IMR-90 (cell line): ENCODE results near the gene IMP3. TPM values are rescaled to one million over a fixed set of nuclear protein-coding genes. Genes with fewer than 3 reads are reported as not detected.

ENCODE experiments used
- ATAC-seq: fragments of 200-7000 bp; cut with Tn5 transposase; 2 replicates; pipeline ENCODE4 v1.9.1; 2020; ENCODE audit warnings: low read depth, mild to moderate bottlenecking, moderate library complexity
- BruUV-seq: library from RNA; stranded (reverse); fragments of 400-500 nt; replicated peaks from 2 replicates; lab custom pipeline; 2021; lab: Mats Ljungman, UMichigan
- CTCF ChIA-PET: fragments of 300-600 bp; formaldehyde crosslinking; extraction: SDS; loops from one replicate; lab custom pipeline; 2021; ENCODE audit warnings: antibody characterized with exemption; lab: Yijun Ruan, JAX
- POLR2A ChIA-PET: fragments of 300-600 bp; sonication (Branson Sonifier 250); formaldehyde crosslinking; loops from one replicate; lab custom pipeline; 2022; ENCODE audit warnings: antibody characterized with exemption; ENCODE audit not compliant: unreplicated experiment; lab: Charles Lee
- DNase-seq: peaks from one replicate; pipeline ENCODE4 v3.0.0; 2013
- H2AFZ ChIP-seq: replicated peaks from 2 replicates; pipeline ENCODE3; 2013; ENCODE audit warnings: low read length, mild to moderate bottlenecking; ENCODE audit not compliant: poor library complexity
- H2AK5ac ChIP-seq: 2 replicates; pipeline ENCODE4 v1.6.1; 2013; ENCODE audit warnings: low read depth, low read length, inconsistent platforms
- H2AK9ac ChIP-seq: replicated peaks from 2 replicates; pipeline ENCODE3; 2013; ENCODE audit warnings: mild to moderate bottlenecking, low read depth, low read length, moderate library complexity; ENCODE audit not compliant: poor library complexity
- H2BK120ac ChIP-seq: 2 replicates; pipeline ENCODE4 v1.6.1; 2013; ENCODE audit warnings: low read depth, low read length, inconsistent platforms
- H2BK15ac ChIP-seq: 3 replicates; pipeline ENCODE4 v1.6.1; 2013; ENCODE audit warnings: low read depth, low read length, inconsistent platforms
- H2BK20ac ChIP-seq: 2 replicates; pipeline ENCODE4 v1.6.1; 2013; ENCODE audit warnings: low read depth, mild to moderate bottlenecking, inconsistent platforms, low read length, moderate library complexity
- H2BK5ac ChIP-seq: 2 replicates; pipeline ENCODE4 v1.6.1; 2013; ENCODE audit warnings: mild to moderate bottlenecking, low read depth, low read length, inconsistent platforms; ENCODE audit not compliant: poor library complexity, severe bottlenecking
- H3K14ac ChIP-seq: replicated peaks from 2 replicates; pipeline ENCODE4 v1.6.1; 2013; ENCODE audit warnings: low read depth, low read length, inconsistent platforms
- H3K18ac ChIP-seq: 2 replicates; pipeline ENCODE4 v1.6.1; 2013; ENCODE audit warnings: low read depth, low read length, control low read depth
- H3K23ac ChIP-seq: 2 replicates; pipeline ENCODE4 v1.6.1; 2013; ENCODE audit warnings: low read depth, low read length, inconsistent platforms
- H3K27ac ChIP-seq: 2 replicates; pipeline ENCODE4 v1.5.1; 2013; ENCODE audit warnings: mild to moderate bottlenecking, control low read depth, low read length; ENCODE audit not compliant: insufficient read depth
- H3K27me3 ChIP-seq: 2 replicates; pipeline ENCODE4 v1.6.1; 2013; ENCODE audit warnings: low read length; ENCODE audit not compliant: control insufficient read depth, insufficient read depth
- H3K36me3 ChIP-seq: 2 replicates; pipeline ENCODE4 v1.6.1; 2013; ENCODE audit warnings: low read length, mixed read lengths; ENCODE audit not compliant: control insufficient read depth, insufficient read depth
- H3K4ac ChIP-seq: 2 replicates; pipeline ENCODE4 v1.6.1; 2013; ENCODE audit warnings: low read depth, low read length, inconsistent platforms
- H3K4me1 ChIP-seq: 2 replicates; pipeline ENCODE4 v1.6.1; 2013; ENCODE audit warnings: low read length, mixed read lengths; ENCODE audit not compliant: control insufficient read depth, insufficient read depth
- H3K4me2 ChIP-seq: 2 replicates; pipeline ENCODE4 v1.6.1; 2013; ENCODE audit warnings: low read depth, mild to moderate bottlenecking, control low read depth, low read length, moderate library complexity
- H3K4me3 ChIP-seq: 2 replicates; pipeline ENCODE4 v1.5.1; 2013; ENCODE audit warnings: low read depth, mild to moderate bottlenecking, control low read depth, low read length, moderate library complexity; ENCODE audit not compliant: insufficient read depth
- H3K56ac ChIP-seq: 2 replicates; pipeline ENCODE4 v1.6.1; 2013; ENCODE audit warnings: low read length, inconsistent platforms; ENCODE audit not compliant: insufficient read depth; ENCODE audit errors: extremely low read depth
- H3K79me1 ChIP-seq, 2 experiments: 2 replicates each; pipeline ENCODE4 v1.6.1; 2013; ENCODE audit warnings: low read length in 2 of 2, inconsistent platforms in 1 of 2, low read depth in 1 of 2
- H3K9ac ChIP-seq: 2 replicates; pipeline ENCODE4 v1.6.1; 2013; ENCODE audit warnings: low read depth, low read length, control low read depth
- H3K9me1 ChIP-seq: 2 replicates; pipeline ENCODE4 v1.6.1; 2013; ENCODE audit warnings: low read length, inconsistent platforms; ENCODE audit not compliant: insufficient read depth
- H3K9me3 ChIP-seq: 2 replicates; pipeline ENCODE4 v1.6.1; 2013; ENCODE audit warnings: low read length; ENCODE audit not compliant: control insufficient read depth, insufficient read depth
- H4K20me1 ChIP-seq: 2 replicates; pipeline ENCODE4 v1.6.1; 2013; ENCODE audit warnings: low read length, inconsistent platforms; ENCODE audit not compliant: insufficient read depth
- H4K5ac ChIP-seq: 2 replicates; pipeline ENCODE4 v1.6.1; 2013; ENCODE audit warnings: mild to moderate bottlenecking, low read depth, low read length, control low read depth
- H4K8ac ChIP-seq, 2 experiments: 2 replicates each; pipeline ENCODE4 v1.6.1; 2013; ENCODE audit warnings: low read depth in 2 of 2, low read length in 2 of 2, control low read depth in 1 of 2, inconsistent platforms in 1 of 2
- H4K91ac ChIP-seq: 2 replicates; pipeline ENCODE4 v1.6.1; 2013; ENCODE audit warnings: low read depth, low read length, inconsistent platforms; ENCODE audit not compliant: insufficient read depth
- BHLHE40 ChIP-seq: fragments of 150-350 bp; IDR thresholded peaks from 2 replicates; pipeline ENCODE4 v1.6.1; 2016; ENCODE audit warnings: mild to moderate bottlenecking, low read depth, low read length
- CEBPB ChIP-seq: IDR thresholded peaks from 2 replicates; pipeline ENCODE4 v1.6.1; 2012; ENCODE audit warnings: low read depth, low read length, improper control_type of control experiment
- CHD1 ChIP-seq: IDR thresholded peaks from 2 replicates; pipeline ENCODE4 v1.6.1; 2012; ENCODE audit warnings: low read depth, low read length, improper control_type of control experiment
- FOS ChIP-seq: fragments of 150-350 bp; IDR thresholded peaks from 2 replicates; pipeline ENCODE4 v1.6.1; 2016; ENCODE audit warnings: low read depth, low read length
- MAFK ChIP-seq: IDR thresholded peaks from 2 replicates; pipeline ENCODE4 v1.6.1; 2012; ENCODE audit warnings: low read depth, low read length, improper control_type of control experiment
- MAZ ChIP-seq: IDR thresholded peaks from 2 replicates; pipeline ENCODE4 v1.6.1; 2012; ENCODE audit warnings: low read depth, mild to moderate bottlenecking, low read length, improper control_type of control experiment, moderate library complexity, borderline replicate concordance
- NFE2L2 ChIP-seq: fragments of 150-350 bp; IDR thresholded peaks from 2 replicates; pipeline ENCODE4 v1.6.1; 2016; ENCODE audit warnings: low read depth, mild to moderate bottlenecking, low read length
- POLR2A ChIP-seq: IDR thresholded peaks from 2 replicates; pipeline ENCODE4 v1.6.1; 2012; ENCODE audit warnings: mild to moderate bottlenecking, low read depth, low read length
- RAD21 ChIP-seq: IDR thresholded peaks from 2 replicates; pipeline ENCODE4 v1.6.1; 2012; ENCODE audit warnings: low read length, improper control_type of control experiment
- RCOR1 ChIP-seq: IDR thresholded peaks from 2 replicates; pipeline ENCODE4 v1.6.1; 2012; ENCODE audit warnings: mild to moderate bottlenecking, low read length, improper control_type of control experiment; ENCODE audit not compliant: insufficient replicate concordance
- RFX5 ChIP-seq: IDR thresholded peaks from 2 replicates; pipeline ENCODE4 v1.8.0; 2012; ENCODE audit warnings: low read depth, mild to moderate bottlenecking, low read length, moderate library complexity
- SMC3 ChIP-seq: fragments of 150-350 bp; IDR thresholded peaks from 2 replicates; pipeline ENCODE4 v1.6.1; 2016; ENCODE audit warnings: low read depth, mild to moderate bottlenecking, antibody characterized with exemption, low read length, moderate library complexity
- WGBS, 2 experiments: methylation state at CpG; one replicate each; pipeline versions ENCODE4 v1.1.5 to v1.1.7; 2013; ENCODE audit warnings: missing lambda C conversion rate in 2 of 2; ENCODE audit not compliant: insufficient read length in 1 of 2; ENCODE audit errors: extremely low coverage in 2 of 2; 5-methylcytosine and 5-hydroxymethylcytosine counted together
- dilution Hi-C: fragments of 300-500 bp; cut with HindIII; formaldehyde crosslinking; loops from one replicate; pipeline ENCODE4 v1.14.3; 2018; ENCODE audit warnings: low sequenced_read_pairs; ENCODE audit not compliant: unreplicated experiment
- in situ Hi-C: fragments of 300-500 bp; cut with MboI; formaldehyde crosslinking; loops from 3 replicates; pipeline ENCODE4 v1.14.3; 2019; ENCODE audit warnings: low sequenced_read_pairs, inconsistent platforms, mixed read lengths
- intact Hi-C: fragments of 100-400 bp; cut with micrococcal nuclease; formaldehyde crosslinking; loops from 2 replicates; pipeline ENCODE4 v1.10.0; 2022
- polyA plus RNA-seq, 3 experiments: library from polyadenylated mRNA; depleted of rRNA; stranded (reverse); fragments of >200 nt; gene quantifications; 2 replicates each; pipeline ENCODE4 v1.2.3, GENCODE V29; 2012; ENCODE audit warnings: low replicate concordance in 1 of 3
- total RNA-seq: library from RNA; depleted of rRNA; stranded (reverse); fragments of >200 nt; gene quantifications from 2 replicates; pipeline ENCODE4 v1.2.3, GENCODE V29; 2012
- TF ChIP-seq, protein P1 (sequence below): fragments of 150-350 bp; IDR thresholded peaks from 2 replicates; pipeline ENCODE4 v1.6.1; 2017; ENCODE audit warnings: mild to moderate bottlenecking, antibody characterized with exemption, low read length, low read depth
- TF ChIP-seq, protein P2 (sequence below): fragments of 150-350 bp; IDR thresholded peaks from 2 replicates; pipeline ENCODE4 v1.6.1; 2016; ENCODE audit warnings: low read depth, mild to moderate bottlenecking, low read length, moderate library complexity, borderline replicate concordance

Gene IMP3
- total and polyA plus RNA-seq, 2 of the 4 experiments (the other 2 are of a cell fraction), result 42.1 to 59.3 TPM

DNA sequence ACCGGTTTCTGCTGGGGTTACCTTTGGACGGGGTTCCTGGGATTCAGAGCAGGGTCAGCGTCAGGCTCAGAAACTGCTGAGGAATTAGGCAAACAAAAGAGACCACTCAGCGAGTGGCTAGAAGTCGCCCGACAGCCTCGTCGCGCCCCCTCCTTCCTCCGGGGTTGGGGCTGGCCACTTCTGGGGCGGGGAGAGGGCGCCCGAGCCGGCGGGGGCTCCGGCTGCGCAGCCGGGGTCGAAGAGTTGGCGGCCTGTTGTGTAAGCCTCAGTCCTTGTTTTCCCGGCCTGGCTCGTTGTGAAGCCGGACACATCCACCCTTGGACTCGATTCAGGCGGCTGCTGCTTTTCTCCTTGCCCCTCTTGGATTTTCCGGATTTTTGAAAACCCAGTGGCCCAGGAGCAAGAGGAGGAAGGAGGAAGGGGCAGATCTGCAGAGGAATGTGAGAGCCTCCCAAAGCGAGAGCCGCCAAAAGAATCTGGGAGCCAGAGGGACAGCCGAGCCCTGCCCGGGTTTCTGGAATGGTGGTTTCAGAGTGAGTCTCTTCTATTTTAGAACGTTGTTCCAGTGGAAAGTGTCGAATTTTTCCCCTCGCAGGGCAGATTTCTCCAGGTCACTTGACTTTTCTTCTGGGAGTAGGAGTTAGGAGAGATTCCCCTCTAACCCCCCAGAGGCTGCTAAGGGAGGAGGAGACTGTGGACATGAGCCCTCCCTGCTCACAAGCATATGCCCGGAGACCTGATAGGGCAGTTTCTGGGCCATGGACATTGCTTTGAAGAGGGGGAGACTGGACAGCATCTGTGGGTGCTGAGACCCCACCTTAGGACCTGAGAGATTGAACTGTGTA lies 8.4 kb upstream of the IMP3 start:
- Histone ChIP-seq H3K9me3 (no peaks in the 10 kb centered on the region), H3K18ac (peak overlapping the region; percentile 92), H2BK5ac (peak overlapping the region; percentile 95), H3K14ac (peak overlapping the region; percentile 99), H3K4me3 (peak overlapping the region; percentile 88), H2AFZ (peak overlapping the region; percentile 94), H2AK5ac (peak overlapping the region; percentile 90), H3K9me1 (peaks cover 36% of the 10 kb centered on the region), H3K27me3 (no peaks in the 10 kb centered on the region), H4K91ac (peak overlapping the region; percentile 97), H4K20me1 (peaks cover 48% of the 10 kb centered on the region), H3K4me1 (peaks cover 40% of the 10 kb centered on the region), H3K23ac (peak overlapping the region; percentile 99), H3K4ac (peak overlapping the region; percentile 98), H4K8ac (peak overlapping the region; percentile 91 to 95), H2BK20ac (0 out of 2 replicates have a peak overlapping the region, but pooled peaks have one; percentile 8), H2BK15ac (peak overlapping the region; percentile 88; the same call in 2 of the 3 replicates), H2BK120ac (peak overlapping the region; percentile 85), H4K5ac (peak overlapping the region; percentile 88), H3K27ac (peak overlapping the region; percentile 94), H3K4me2 (peak overlapping the region; percentile 92), H3K9ac (peak overlapping the region; percentile 99), H3K56ac (peak overlapping the region; percentile 93), H3K36me3 (peaks cover 30% of the 10 kb centered on the region), H3K79me1 (peaks cover 29 to 76% of the 10 kb centered on the region in 2 experiments), H2AK9ac (peak overlapping the region; percentile 100)
- dilution Hi-C loops (no loop called here), intact Hi-C loops (loop anchor here (1.0 kb wide), 2 partner anchors 13 to 35 kb away; no protein-coding TSS in a partner anchor), in situ Hi-C loops (no loop called here)
- ATAC-seq (peak; percentile 32), DNase-seq (no peak)
- ChIA-PET POLR2A (interaction anchor here (0.6 to 1.1 kb wide), 5 partner anchors 13 to 534 kb away, joined by 3 to 12 read pairs (median 3); no protein-coding TSS in a partner anchor), CTCF (interaction anchor here (1.2 kb wide), 1 partner anchor 34 kb away, joined by 4 read pairs; no protein-coding TSS in a partner anchor)
- BruUV-seq, result TSS peak; percentile 72
- whole genome bisulfite sequencing, 2 experiments, result 0% methylated on average over 13 of the region's 34 CpGs; no CpG with 5 or more reads in 1 of the 2 experiments
- TF ChIP-seq MAZ (0 out of 2 replicates have a peak, but pooled peaks have one; percentile 6), NFE2L2 (no peak), CEBPB (peak; percentile 59), POLR2A (peak; percentile 24; the same call in 1 of the 2 replicates), CHD1 (0 out of 2 replicates have a peak, but pooled peaks have one; percentile 39), RAD21 (no peak), FOS (no peak), MAFK (no peak), RFX5 (no peak), RCOR1 (no peak), SMC3 (no peak), BHLHE40 (no peak)
- TF ChIP-seq, protein P1, sequence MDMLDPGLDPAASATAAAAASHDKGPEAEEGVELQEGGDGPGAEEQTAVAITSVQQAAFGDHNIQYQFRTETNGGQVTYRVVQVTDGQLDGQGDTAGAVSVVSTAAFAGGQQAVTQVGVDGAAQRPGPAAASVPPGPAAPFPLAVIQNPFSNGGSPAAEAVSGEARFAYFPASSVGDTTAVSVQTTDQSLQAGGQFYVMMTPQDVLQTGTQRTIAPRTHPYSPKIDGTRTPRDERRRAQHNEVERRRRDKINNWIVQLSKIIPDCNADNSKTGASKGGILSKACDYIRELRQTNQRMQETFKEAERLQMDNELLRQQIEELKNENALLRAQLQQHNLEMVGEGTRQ, result no peak
- TF ChIP-seq, protein P2, sequence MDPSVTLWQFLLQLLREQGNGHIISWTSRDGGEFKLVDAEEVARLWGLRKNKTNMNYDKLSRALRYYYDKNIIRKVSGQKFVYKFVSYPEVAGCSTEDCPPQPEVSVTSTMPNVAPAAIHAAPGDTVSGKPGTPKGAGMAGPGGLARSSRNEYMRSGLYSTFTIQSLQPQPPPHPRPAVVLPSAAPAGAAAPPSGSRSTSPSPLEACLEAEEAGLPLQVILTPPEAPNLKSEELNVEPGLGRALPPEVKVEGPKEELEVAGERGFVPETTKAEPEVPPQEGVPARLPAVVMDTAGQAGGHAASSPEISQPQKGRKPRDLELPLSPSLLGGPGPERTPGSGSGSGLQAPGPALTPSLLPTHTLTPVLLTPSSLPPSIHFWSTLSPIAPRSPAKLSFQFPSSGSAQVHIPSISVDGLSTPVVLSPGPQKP, result no peak
